Left renal pelvis (tissue), 4 donors: ENCODE results near the gene ESR2. TPM values are rescaled to one million over a fixed set of nuclear protein-coding genes. Genes with fewer than 3 reads are reported as not detected.
"Not testable (repeated sequence)": the region's sequence is repeated elsewhere in the genome, so short reads cannot be mapped to it uniquely, and the experiment has no call there.

Experiments
- DNase-seq, 4 donors: peaks; one replicate each; pipeline ENCODE4 v3.0.0-alpha.2; 2013; ENCODE audit warnings: low read depth in 4 of 4, low spot score in 3 of 4
- polyA plus RNA-seq, 4 donors: library from polyadenylated mRNA; unstranded; fragments of 120-200 nt; gene quantifications; one replicate each; pipeline ENCODE4 v1.2.1, GENCODE V29; 2013; ENCODE audit not compliant: insufficient read length in 4 of 4

ESR2 gene
- polyA plus RNA-seq, 4 donors: 0.55 to 1.4 (median 0.93) TPM

- DNase-seq: no peak
These were observed 124.0 kb downstream of the ESR2 start for GRCh38 chr14:64170181-64170580.

GRCh38 chr14:64159588-64159987, 134.6 kb downstream of the ESR2 start:
- no peak for DNase-seq

- DNase-seq: no peak
These were observed 135.6 kb downstream of the ESR2 start for GRCh38 chr14:64158608-64159007.

- no peak for DNase-seq
These were observed 144.2 kb downstream of the ESR2 start for GRCh38 chr14:64149921-64150320.

- no peak for DNase-seq
These were observed 146.9 kb downstream of the ESR2 start for GRCh38 chr14:64147126-64147790.

- no peak for DNase-seq
These were observed 156.4 kb downstream of the ESR2 start for GRCh38 chr14:64137657-64138290.

GRCh38 chr14:64126548-64126947, 167.6 kb downstream of the ESR2 start:
- DNase-seq: no peak

GRCh38 chr14:64125270-64125669, 168.9 kb downstream of the ESR2 start:
- no peak for DNase-seq

GRCh38 chr14:64123241-64123822, 170.8 kb downstream of the ESR2 start:
- no peak for DNase-seq

- no peak for DNase-seq
These were observed 174.2 kb downstream of the ESR2 start for GRCh38 chr14:64119980-64120379.

- no peak for DNase-seq
These were observed 174.7 kb downstream of the ESR2 start for GRCh38 chr14:64119500-64119899.

GRCh38 chr14:64118892-64119291, 175.3 kb downstream of the ESR2 start:
- DNase-seq: no peak

GRCh38 chr14:64118403-64118742, 175.8 kb downstream of the ESR2 start:
- not testable (repeated sequence) for DNase-seq

- no peak for DNase-seq
These were observed 176.3 kb downstream of the ESR2 start for GRCh38 chr14:64117671-64118402.

- no peak for DNase-seq
These were observed 178.8 kb downstream of the ESR2 start for GRCh38 chr14:64115401-64115800.

- no peak for DNase-seq
These were observed 179.4 kb downstream of the ESR2 start for GRCh38 chr14:64114796-64115195.

- DNase-seq: no peak
These were observed 180.0 kb downstream of the ESR2 start for GRCh38 chr14:64114166-64114565.

- DNase-seq: no peak
These were observed 181.1 kb downstream of the ESR2 start for GRCh38 chr14:64112867-64113678.

- DNase-seq: no peak
These were observed 183.4 kb downstream of the ESR2 start for GRCh38 chr14:64110802-64111201.

GRCh38 chr14:64109819-64110554, 184.2 kb downstream of the ESR2 start:
- no peak for DNase-seq
